HEK293T (cell line): ENCODE results near the gene ACTL9.

ENCODE experiments used
- BHLHE40 ChIP-seq: fragments of 450-650 bp; IDR thresholded peaks from 2 replicates; pipeline ENCODE4 v1.6.1; 2016; ENCODE audit warnings: mild to moderate bottlenecking, moderate library complexity, borderline replicate concordance
- CTBP1 ChIP-seq: fragments of 450-650 bp; IDR thresholded peaks from 2 replicates; pipeline ENCODE4 v1.6.1; 2016; ENCODE audit warnings: borderline replicate concordance
- ELF4 ChIP-seq: fragments of 450-650 bp; IDR thresholded peaks from 2 replicates; pipeline ENCODE4 v1.6.1; 2017; ENCODE audit warnings: antibody characterized with exemption
- FOXA1 ChIP-seq: fragments of 450-650 bp; IDR thresholded peaks from 2 replicates; pipeline ENCODE4 v1.6.1; 2016; ENCODE audit warnings: mild to moderate bottlenecking
- FOXM1 ChIP-seq: fragments of 450-650 bp; IDR thresholded peaks from 2 replicates; pipeline ENCODE4 v1.6.1; 2017; ENCODE audit warnings: mild to moderate bottlenecking, borderline replicate concordance
- HDGF ChIP-seq: fragments of 450-650 bp; IDR thresholded peaks from 2 replicates; pipeline ENCODE4 v1.6.1; 2017; ENCODE audit warnings: antibody characterized with exemption, borderline replicate concordance
- L3MBTL2 ChIP-seq: fragments of 450-650 bp; conservative IDR thresholded peaks from 2 replicates; pipeline ENCODE4 v1.6.1; 2016; ENCODE audit warnings: mild to moderate bottlenecking
- NFRKB ChIP-seq: fragments of 450-650 bp; IDR thresholded peaks from 2 replicates; pipeline ENCODE4 v1.6.1; 2016; ENCODE audit warnings: mild to moderate bottlenecking, moderate library complexity
- SP1 ChIP-seq: fragments of 450-650 bp; IDR thresholded peaks from 2 replicates; pipeline ENCODE4 v1.6.1; 2017
- SUZ12 ChIP-seq: fragments of 450-650 bp; IDR thresholded peaks from 2 replicates; pipeline ENCODE4 v1.6.1; 2016; ENCODE audit warnings: mild to moderate bottlenecking
- TARDBP ChIP-seq: fragments of 450-650 bp; IDR thresholded peaks from 2 replicates; pipeline ENCODE4 v1.6.1; 2016
- ZNF384 ChIP-seq: fragments of 450-650 bp; IDR thresholded peaks from 2 replicates; pipeline ENCODE4 v1.6.1; 2016
- TF ChIP-seq, protein P1 (sequence below): fragments of 450-650 bp; IDR thresholded peaks from 2 replicates; pipeline ENCODE4 v1.6.1; 2016

- no peak for TF ChIP-seq TARDBP
- no peak for TF ChIP-seq L3MBTL2
- TF ChIP-seq SUZ12: no peak
- no peak for TF ChIP-seq BHLHE40
- TF ChIP-seq NFRKB: no peak
- TF ChIP-seq ZNF384: no peak
- no peak for TF ChIP-seq SP1
- no peak for TF ChIP-seq FOXM1
- no peak for TF ChIP-seq ELF4
- TF ChIP-seq HDGF: no peak
- TF ChIP-seq, protein P1, sequence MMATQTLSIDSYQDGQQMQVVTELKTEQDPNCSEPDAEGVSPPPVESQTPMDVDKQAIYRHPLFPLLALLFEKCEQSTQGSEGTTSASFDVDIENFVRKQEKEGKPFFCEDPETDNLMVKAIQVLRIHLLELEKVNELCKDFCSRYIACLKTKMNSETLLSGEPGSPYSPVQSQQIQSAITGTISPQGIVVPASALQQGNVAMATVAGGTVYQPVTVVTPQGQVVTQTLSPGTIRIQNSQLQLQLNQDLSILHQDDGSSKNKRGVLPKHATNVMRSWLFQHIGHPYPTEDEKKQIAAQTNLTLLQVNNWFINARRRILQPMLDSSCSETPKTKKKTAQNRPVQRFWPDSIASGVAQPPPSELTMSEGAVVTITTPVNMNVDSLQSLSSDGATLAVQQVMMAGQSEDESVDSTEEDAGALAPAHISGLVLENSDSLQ: no peak
- TF ChIP-seq FOXA1: no peak
- TF ChIP-seq CTBP1: no peak
Measured at GRCh38 chr19:8688930-8689329, 9.7 kb downstream of the ACTL9 start.
